ENCODE data around the gene RIOK3.
A peak's percentile ranks its signal among the peaks of the same experiment; 100 is the strongest.
"Not testable (repeated sequence)": the region's sequence is repeated elsewhere in the genome, so short reads cannot be mapped to it uniquely, and the experiment has no call there.

Gene RIOK3

DNA sequence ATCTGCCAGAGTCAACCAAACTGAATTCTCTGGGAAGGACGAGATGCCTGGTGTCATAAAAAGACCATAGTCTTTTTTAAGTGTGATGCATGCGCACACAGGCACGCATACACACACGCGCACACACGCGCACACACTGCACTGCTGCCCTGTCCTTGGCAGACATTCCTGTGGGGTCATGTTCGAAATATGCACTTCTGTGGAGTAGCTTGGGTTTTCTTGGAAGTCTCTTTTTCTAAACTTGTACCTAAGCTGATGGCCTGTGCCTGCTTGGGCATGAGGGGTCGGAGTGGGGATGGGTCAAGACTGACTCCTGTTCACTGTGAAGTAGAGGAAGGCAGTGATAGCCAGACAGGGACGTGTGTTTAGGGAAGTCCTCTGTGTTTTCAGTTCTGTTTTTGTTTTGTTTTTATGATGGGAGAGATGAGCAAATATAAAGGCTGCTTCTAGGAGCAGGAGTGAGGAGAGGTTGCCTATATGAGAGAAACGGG, 46.2 kb downstream of the RIOK3 start:
- DNase-seq: no peak

DNA sequence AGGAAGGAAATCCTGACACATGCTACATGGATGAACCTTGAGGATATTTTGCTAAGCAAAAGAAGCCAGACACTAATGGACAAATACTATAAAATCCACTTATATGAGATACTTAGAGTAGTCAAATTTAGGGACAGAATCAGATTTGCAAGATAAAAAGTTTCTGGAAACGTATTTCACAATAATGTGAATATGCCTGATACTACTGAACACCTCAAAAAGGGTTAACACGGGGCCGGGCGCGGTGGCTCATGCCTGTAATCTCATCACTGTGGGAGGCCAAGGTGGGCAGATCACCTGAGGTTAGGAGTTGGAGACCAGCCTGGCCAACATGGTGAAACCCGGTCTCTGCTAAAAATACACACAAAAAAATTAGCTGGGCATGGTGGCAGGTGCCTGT, 48.5 kb downstream of the RIOK3 start:
- no peak for DNase-seq

- DNase-seq: no peak
These were observed 49.5 kb downstream of the RIOK3 start for GRCh38 chr18:23502516-23503037.

GRCh38 chr18:23503038-23503962, 50.2 kb downstream of the RIOK3 start, which contains the start of gene RMC1:
TSS of gene RMC1 (plus strand) at chr18:23503511. CDS start at chr18:23503619, 108 bp downstream.
- peak; percentile 95 for DNase-seq

DNA sequence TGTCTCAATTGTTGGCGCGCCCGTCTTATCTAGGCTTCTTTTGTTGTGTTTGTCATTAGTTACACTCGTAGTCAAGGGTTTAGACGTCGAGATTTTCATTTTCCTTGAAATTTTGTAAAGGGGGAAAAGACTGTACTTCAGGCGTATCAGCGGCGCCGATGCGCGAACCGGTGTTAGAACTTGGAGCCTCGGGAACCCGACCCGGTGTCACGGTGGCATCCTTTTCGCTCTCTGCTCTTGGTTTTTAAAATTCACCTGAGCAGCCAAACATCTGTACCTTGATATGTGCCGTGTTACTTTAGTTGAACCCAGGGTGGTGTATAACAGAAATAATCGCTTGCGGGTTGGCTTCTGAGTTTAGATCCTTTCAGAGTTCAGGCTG, 50.9 kb downstream of the RIOK3 start:
- no peak for DNase-seq

- DNase-seq: no peak
These were observed 51.6 kb downstream of the RIOK3 start for GRCh38 chr18:23504720-23505119.

DNA sequence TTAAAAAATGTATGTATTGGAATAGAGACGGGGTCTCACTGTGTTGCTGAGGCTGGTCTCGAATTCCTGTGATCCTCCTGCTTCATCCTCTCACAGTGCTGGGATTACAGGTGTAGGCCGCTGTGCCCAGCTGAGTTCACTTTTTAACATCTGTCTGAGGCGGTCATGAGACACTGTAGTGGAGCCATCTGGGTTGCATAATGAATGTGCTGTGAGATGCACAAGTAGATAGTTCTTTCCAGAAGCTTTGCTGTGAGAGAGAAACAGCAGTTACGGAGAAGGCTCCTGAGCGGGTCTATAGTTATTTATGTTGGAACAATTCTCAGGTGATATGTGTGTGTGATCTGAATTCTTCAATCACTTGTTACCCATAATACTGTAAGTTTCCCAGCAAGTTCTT, 53.3 kb downstream of the RIOK3 start:
- no peak for DNase-seq

DNA sequence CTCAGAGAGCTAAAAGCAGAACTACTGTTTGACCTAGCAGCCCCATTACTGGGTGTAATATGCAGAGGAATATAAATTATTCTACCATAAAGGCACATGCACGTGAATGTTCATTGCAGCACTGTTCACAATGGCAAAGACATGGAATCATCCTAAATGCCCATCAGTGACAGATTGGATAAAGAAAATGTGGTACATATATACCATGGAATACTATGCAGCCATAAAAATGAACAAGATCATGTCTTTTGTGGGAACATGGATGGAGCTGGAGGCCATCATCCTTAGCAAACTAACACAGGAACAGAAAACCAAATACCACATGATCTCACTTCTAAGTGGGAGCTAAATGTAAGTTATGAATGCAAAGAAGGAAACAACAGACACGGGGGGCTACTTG, 57.8 kb downstream of the RIOK3 start:
- not testable (repeated sequence) for DNase-seq

- DNase-seq: not testable (repeated sequence)
These were observed 59.1 kb downstream of the RIOK3 start for GRCh38 chr18:23512216-23512615.

DNA sequence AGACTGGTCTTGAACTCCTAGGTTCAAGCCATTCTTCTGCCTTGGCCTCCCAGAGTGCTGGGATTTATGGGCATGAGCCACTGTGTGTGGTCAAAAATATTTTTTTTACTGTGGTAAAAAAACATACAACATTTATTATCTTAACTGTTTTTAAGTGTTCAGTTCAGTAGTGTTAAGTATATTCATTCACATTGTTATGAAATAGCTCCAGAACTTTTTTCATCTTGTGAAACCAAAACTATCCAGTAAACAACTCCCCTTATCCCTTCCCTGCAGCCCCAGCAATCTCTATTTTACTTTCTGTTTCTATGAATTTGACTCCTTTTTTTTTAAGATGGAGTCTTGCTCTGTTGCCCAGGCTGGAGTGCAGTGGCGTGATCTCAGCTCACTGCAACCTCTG, 59.6 kb downstream of the RIOK3 start:
- DNase-seq: no peak

- peak; percentile 59 for DNase-seq
These were observed 62.9 kb downstream of the RIOK3 start for GRCh38 chr18:23515911-23516546.

DNA sequence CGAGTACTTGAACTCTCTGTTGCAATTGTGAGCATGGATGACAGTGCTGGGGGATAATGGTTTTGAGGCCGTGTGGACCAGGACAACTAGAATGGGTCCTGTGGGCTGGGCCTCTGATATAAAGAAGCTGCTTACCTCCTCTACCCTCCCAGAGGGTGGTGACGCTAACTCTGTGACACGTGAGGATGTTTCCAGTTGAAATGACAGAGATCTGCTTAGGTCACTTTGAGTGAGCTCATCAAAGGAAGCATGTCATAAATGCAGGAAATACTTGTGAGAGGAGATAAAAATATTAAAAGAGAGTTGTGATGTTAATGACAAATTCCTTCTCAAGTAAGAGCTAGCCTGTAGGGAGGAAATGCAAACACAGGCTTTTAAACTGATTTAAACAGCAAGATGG, 66.6 kb downstream of the RIOK3 start:
- no peak for DNase-seq

DNA sequence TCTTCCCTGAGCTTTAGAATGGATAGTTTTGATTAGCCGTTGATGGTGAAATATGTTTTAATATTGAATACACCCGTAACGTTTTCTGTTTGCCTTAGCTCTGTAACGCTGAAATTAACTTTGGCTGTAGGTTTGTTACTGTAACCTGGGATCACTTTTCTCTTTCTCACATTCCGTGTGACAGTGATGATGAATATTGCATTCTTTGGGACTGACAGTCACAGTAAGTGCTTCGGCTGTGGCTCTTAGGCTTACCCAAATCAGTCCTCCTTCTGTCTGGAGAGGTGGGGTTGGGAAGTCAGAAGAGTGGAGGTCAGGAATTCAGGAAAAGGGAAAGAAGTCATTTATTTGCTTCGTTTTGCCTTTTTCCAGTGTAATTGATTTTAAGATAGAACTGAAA, 68.2 kb downstream of the RIOK3 start:
- no peak for DNase-seq

DNA sequence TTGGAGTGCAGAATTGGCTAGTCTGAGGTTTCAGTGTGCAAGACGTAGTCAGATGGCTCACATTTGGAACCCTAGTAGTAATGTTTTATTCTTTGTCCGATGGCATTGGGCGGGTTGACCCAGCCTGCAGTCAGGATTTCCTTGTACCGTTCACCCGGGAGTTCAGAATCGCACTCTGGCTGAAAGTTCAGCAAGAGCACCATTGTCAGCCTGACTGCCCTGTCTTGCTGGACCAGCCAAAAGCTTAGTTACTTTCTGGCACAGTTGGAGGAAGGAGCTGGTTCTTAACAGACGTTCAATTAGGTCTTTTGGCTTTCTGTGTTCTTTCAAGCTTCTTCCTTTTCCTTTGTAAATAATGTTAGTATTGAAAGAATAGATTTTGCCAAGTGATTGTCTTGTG, 68.8 kb downstream of the RIOK3 start:
- no peak for DNase-seq

- DNase-seq: no peak
These were observed 70.5 kb downstream of the RIOK3 start for GRCh38 chr18:23523429-23524212.

GRCh38 chr18:23524213-23524707, 71.2 kb downstream of the RIOK3 start:
- DNase-seq: no peak

- DNase-seq: no peak
These were observed 73.5 kb downstream of the RIOK3 start for GRCh38 chr18:23526501-23527063.

DNA sequence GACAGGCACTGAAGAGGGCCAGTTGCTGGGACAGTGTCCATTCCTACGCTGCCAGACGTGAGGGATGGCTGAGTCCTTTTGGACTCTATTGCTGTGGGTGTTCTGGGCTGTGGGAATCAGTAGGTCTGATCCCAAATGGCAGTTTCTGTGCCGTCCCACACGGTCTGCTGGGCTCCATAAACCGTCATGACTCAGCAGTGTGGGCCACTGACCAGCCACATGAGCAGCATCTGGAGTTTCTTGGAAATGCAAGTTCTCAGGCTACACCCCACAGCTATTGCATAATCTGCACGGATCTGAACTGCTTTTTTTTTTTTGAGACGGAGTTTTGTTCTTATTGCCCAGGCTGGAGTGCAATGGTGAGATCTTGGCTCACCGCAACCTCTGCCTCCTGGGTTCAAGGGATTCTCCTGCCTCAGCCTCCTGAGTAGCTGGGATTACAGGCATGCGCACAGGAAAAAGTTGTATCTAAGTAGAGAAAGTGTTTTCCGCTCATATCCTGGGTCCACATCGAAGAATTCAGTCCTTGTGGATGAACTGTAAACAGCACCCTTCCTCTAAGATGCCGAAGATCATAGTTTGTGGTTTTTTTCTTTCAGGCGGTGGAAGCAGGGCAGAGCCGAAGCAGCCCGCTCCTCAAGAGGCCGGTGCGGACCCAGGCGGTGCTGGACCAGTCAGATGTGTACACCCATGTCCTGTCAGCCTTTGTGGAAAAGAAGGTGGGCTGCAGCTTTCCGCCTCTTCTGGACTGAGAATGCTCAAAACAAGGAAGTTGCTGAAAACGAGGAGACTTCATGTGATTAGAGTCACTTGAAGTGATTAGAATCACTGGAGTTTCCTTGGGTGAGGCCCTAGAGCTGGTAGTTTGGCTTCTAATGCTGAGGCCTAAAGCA, 75.7 kb downstream of the RIOK3 start:
- DNase-seq: no peak

- no peak for DNase-seq
These were observed 76.5 kb downstream of the RIOK3 start for GRCh38 chr18:23529604-23530003.

DNA sequence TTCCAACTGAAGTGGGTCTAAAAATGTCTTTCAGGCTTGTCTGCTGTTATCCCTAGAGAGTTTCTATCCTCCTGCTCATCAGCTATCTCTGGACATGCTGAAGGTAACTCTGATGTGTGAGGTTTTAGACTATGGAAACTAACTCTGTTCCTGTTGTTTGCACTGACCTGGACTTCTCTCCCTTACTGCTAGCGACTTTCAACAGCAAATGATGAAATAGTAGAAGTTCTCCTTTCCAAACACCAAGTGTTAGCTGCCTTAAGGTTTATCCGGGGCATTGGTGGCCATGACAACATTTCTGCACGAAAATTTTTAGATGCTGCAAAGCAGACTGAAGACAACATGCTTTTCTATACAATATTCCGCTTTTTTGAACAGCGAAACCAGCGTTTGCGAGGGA, 77.1 kb downstream of the RIOK3 start:
- no peak for DNase-seq

DNA sequence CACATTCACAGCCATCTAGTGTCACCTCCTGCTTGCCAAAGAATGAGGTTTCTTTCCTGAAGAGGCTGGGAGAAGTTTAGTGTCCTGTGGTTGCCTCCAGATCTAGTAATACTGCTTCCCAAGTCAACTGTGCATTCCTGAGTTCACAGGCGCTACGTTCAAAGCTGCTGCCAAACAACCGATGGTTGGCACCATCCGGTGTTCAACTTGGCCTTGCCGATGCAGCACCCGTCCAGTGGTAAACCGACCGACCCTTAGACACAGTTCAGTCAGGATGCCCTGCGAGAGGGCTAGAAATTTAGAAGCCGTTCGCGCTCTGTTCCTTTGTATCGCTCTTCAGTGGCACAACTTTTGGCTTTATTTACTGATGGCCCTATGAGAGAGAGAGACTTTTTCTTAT, 78.8 kb downstream of the RIOK3 start:
- no peak for DNase-seq

All from activated CD4-positive, alpha-beta T cell treated with anti-CD3 and anti-CD28 coated beads for 1 hour (primary cell).